OCI-M2 (cell line): ENCODE measurements around the gene FAH.

Experiments
- DNase-seq: peaks from one replicate; lab custom pipeline; 2025; ENCODE audit not compliant: unreplicated experiment; lab: John Stamatoyannopoulos, UW

FAH gene

GRCh38 chr15:80151148-80151547, 1.7 kb upstream of the FAH start:
- DNase-seq, result no peak

DNA sequence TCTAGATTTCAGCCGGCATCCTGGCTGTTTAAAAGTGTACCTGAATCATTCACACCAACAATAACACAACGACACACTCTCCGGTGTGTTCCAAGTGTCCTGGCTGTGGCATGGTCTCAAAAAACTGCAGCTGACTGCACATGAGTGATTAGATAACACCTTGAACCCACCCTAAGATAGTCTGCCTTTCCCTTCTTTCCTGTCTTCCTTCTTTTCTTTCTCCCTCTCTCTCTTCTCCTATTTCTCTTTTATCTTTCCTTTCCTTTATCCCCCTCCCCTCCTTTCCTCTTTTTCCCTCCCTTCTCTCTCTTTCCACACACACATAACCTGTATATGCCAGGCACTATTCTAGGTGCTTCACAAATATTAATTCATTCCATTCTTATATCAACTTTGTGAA, 1.2 kb upstream of the FAH start:
- no peak for DNase-seq

DNA sequence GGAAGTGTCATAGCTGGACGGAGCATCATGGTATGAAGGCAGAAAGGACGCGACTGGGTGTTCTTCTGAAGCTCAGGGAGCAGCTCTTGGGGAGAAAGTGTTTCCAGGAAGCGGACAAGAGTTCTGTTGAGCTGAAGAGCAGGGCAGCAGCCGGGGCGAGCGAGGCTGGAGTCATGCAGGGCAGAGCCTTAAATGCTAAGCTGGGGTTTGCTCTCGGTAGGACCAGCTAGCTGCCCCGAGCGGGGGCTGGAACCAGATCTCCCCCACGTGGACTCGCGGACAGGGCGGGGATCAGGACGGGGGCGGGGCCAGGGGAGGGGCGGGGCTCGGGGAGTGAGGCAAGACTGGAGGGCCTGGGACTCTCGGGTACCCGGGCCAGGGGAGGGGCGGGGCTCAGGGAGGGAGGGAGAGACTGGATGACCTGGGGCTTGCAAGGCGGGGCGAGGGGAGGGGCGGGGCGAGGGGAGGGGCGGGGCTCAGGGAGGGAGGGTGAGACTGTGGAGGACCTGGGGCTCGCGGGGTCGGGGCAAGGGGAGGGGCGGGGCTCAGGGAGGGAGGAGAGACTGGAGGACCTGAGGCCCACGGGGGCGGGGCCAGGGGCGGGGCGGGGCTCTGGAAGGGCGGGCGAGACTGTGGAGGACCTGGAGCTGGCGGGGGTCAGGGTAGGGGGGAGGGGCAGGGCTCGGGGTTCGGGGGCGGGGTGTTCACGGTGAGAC, 461 bp upstream of the FAH start:
- DNase-seq, result no peak

- DNase-seq, result no peak
Measured at GRCh38 chr15:80153900-80154299, 1.1 kb downstream of the FAH start.

GRCh38 chr15:80154336-80154735, 1.5 kb downstream of the FAH start:
- no peak for DNase-seq

DNA sequence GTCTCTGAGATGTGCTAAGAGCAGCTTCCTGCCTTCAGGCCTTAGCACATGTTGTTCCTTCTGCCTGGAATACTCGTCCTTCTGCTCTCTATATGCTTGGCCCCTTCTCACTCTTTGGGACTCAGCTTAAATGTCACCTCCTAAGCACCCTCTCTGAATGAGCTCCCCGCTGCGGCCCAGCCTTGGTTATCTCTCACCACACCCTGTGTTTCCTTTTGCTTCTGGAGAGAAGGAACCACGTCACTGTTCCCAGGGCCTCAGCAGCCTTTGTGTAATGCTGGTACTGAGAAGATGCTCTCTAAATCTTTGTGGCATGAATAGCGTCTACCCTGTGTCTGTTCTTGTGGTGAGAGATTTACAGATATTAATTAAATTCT, 2.2 kb downstream of the FAH start:
- DNase-seq, result no peak

- DNase-seq, result peak; percentile 70
Measured at GRCh38 chr15:80155378-80156175, 2.8 kb downstream of the FAH start.

DNA sequence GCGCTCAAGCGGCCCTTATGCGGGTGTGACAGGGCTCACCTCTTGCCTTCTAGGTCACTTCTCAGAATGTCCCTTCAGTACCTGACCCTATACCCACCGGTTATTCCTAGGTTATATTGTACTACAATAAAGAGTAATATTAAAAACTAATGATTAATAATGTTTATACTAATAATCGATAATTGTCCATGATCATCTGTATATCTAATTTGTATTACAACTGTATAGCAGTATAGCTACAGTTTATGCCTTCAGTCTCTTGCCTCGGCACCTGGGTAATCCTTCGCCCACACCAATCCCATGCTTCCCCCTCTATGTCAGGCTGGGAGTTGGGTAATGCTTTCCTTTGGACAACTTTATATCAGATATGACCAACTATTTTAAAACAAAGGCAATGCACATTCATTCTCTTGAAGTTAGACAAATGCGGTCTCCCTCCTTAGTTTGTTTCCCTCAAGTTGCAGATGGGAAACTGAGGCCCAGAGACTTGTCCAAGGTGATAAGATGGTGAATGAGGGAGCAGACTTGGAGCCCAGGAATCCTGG, 3.4 kb downstream of the FAH start:
- DNase-seq, result no peak

DNA sequence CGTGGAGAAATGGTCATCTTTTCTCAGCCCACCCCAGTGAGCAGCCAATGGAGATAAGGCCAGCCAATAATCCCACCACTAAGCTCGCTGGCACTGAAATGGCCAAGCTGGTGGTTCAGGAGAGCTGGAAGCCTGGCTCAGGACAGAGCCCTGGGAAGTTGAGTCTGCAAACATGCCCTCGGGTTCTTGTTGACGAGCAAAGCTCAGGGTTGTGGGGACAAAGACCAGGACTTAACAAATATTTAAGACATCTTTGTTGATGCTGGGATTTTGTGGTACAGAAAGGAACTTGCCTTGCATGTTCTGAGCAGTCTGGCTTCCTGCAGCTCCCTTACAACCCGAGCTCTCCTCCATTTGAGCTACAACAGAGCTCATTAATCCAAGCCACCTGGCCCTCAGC, 4.4 kb downstream of the FAH start:
- DNase-seq, result no peak

DNA sequence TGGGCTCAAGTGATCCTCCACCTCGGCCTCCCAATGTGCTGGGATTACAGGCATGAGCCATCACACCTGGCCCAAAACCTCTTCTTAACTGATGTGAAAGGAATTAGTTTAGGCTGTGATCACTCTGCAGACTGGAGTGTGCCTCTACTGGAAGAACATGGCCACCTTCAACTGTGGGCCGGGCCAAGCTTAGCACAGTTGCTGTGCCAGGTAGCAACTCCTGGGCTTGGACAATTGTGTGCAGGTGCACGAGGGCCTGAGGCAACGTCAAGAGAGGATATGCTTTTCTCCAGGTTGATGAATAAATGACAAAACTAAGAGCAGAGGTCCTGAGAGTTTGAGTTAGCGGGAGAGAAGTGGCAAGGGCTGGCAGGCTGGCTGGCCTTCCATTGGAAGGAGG, 6.5 kb downstream of the FAH start:
- DNase-seq, result no peak

GRCh38 chr15:80159811-80160569, 7.2 kb downstream of the FAH start:
- no peak for DNase-seq

GRCh38 chr15:80160570-80161156, 7.9 kb downstream of the FAH start:
- DNase-seq, result no peak

DNA sequence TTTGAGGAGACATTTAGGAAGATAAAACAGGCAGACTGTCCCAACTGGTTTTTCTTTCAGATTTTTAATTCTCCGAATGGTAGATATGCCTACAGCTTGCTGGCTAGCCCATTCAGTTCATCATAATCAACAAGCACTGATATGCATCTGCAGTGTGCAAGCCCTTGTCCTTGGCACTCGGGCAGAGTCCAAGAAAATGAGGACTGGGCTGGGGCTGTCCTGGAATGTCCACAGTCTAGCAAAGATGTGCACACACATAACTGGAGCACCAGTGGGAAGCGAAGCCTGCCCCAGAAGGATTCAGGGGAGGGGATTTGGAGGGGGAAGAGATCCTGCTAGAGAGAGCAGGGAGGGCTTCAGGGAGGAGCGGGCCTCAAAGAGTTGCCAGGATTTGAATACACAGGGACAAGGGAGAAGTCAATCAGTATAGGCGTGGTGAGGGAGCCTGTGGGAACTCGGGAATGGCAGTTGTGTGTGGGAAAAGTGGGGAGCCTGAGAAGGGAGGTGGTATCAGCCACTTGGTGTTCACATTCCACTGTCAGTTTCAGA, 8.7 kb downstream of the FAH start:
- no peak for DNase-seq

- no peak for DNase-seq
Measured at GRCh38 chr15:80162059-80162554, 9.3 kb downstream of the FAH start.

- DNase-seq, result no peak
Measured at GRCh38 chr15:80163217-80163616, 10.4 kb downstream of the FAH start.

GRCh38 chr15:80163897-80164296, 11.1 kb downstream of the FAH start:
- DNase-seq, result no peak

DNA sequence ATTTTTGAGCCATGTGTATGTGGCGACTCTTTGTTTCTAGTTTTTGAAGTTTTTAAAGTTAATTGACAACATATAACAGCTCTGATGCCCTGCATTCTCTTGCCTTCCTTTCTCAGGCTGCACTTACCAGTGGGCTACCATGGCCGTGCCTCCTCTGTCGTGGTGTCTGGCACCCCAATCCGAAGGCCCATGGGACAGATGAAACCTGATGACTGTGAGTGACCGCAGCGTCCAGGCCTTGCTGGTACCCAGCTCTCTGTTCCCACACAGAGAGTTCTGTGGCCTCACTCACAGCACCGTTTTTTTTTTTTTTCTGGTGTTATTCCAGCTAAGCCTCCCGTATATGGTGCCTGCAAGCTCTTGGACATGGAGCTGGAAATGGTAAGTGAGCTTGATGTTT, 15.1 kb downstream of the FAH start:
- DNase-seq, result no peak

DNA sequence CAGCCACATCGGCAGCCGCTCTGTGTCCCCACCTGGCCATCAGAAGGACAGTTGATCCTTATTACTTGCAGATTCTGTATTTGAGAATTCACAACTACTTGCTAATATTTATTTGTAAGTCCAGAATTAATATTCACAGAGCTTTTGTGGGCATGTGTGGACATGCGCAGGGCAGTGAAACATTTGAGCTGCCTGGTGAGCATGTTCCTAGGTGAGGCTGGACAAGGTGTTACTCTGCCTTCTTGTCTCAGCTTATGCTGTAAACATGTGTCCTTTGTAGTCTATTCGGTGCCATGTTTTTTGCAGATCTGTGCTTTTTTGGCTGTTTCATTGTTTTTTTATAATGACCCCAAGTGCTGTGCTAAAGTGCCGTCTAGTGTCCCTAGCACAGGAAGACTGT, 15.6 kb downstream of the FAH start:
- no peak for DNase-seq

GRCh38 chr15:80169768-80170357, 17.1 kb downstream of the FAH start:
- no peak for DNase-seq

DNA sequence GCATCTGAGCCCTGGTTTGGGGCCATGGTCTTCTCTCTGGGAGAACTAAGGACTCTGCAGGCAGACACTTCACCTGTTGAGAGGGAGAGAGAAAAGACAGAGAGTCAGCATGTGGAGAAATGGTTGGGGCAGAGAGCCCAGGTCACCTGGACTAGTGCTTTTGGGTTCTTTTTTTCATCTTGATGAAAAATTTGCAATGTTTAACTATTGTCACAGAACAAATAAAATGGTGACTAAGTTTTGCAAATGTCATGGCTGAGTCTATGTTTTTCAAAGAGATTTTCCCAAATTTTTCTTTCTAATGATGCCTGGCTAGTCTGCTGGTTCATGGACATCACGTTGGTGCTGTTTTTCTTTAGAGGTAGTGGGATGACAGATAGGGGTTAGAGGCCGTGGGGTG, 17.8 kb downstream of the FAH start:
- no peak for DNase-seq
